ENCODE data around the gene CA10. TPM values are rescaled to one million over a fixed set of nuclear protein-coding genes. Genes with fewer than 3 reads are reported as not detected.

Gene CA10
- total and polyA plus RNA-seq, 2 of the 4 experiments (the other 2 are of a cell fraction): not detected

DNA sequence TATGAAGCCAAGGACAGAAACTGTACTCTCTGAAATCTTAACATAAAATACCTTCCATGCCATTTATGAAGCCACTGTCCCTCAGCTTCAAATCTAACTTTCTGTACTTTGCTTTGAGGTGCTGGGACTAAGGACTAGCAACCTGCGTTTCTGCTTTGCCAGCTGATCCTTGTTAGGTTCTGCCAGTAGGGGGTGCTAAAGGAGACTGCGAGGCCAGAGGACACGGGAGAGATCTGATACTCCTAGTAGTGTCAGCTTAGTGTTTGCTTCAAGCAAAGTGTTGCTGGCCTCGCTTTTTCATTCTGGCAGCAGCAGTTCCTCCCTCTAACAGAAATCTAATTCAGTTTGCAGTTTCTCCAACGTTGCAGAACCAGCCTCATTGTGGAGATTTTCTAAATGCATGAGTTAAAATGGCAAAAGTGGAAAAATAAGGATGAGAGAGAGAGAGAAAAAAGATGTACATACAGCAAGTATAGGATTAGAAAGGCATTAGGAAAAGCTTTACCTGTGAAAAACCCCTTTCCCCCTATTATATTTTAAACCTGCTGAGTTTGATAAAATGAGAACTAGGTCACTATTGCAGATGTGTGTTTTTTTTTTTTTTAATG, 297.5 kb downstream of the CA10 start:
- no peaks in the 10 kb centered on the region for H3K79me1 ChIP-seq (ENCODE audit: low read depth in 1 of 2, low read length in 2 of 2)
- no peak for TF ChIP-seq CHD1 (IDR thresholded peaks at IDR 0.05; ENCODE audit: low read depth, low read length)
- no peak overlapping the region for H3K23ac ChIP-seq (ENCODE audit: low read depth, low read length)
- H3K4me3 ChIP-seq (ENCODE audit: insufficient read depth, low read depth, low read length): no peak overlapping the region
- H3K4me2 ChIP-seq (ENCODE audit: low read depth, low read length): no peak overlapping the region
- H3K27ac ChIP-seq (ENCODE audit: insufficient read depth, low read length): no peak overlapping the region
- H3K14ac ChIP-seq (replicated peaks; ENCODE audit: low read depth, low read length): no peak overlapping the region
- H4K20me1 ChIP-seq (ENCODE audit: insufficient read depth, low read length): no peaks in the 10 kb centered on the region
- H3K56ac ChIP-seq (ENCODE audit: extremely low read depth, insufficient read depth, low read length): no peak overlapping the region
- H2BK20ac ChIP-seq (ENCODE audit: low read depth, low read length): no peak overlapping the region
- ChIA-PET POLR2A (ENCODE audit: unreplicated experiment) (no interaction called here), CTCF (interaction anchor here (0.7 kb wide), 1 partner anchor 21 kb away, joined by 3 read pairs; no protein-coding TSS in a partner anchor)
- no peak overlapping the region for H2BK120ac ChIP-seq (ENCODE audit: low read depth, low read length)
- no peak for ATAC-seq (ENCODE audit: low read depth)
- H2BK5ac ChIP-seq (ENCODE audit: low read depth, low read length, poor library complexity, severe bottlenecking): no peak overlapping the region
- no peak overlapping the region for H3K4ac ChIP-seq (ENCODE audit: low read depth, low read length)
- H2BK15ac ChIP-seq (ENCODE audit: low read depth, low read length): no peak overlapping the region
- H3K4me1 ChIP-seq (ENCODE audit: control insufficient read depth, insufficient read depth, low read length): no peaks in the 10 kb centered on the region
- intact Hi-C loops (cut with micrococcal nuclease): no loop called here
- no peak overlapping the region for H2AK5ac ChIP-seq (ENCODE audit: low read depth, low read length)
- no peak overlapping the region for H2AFZ ChIP-seq (replicated peaks; ENCODE audit: low read length, poor library complexity)
- H3K9me1 ChIP-seq (ENCODE audit: insufficient read depth, low read length): no peaks in the 10 kb centered on the region
- BruUV-seq (replicated peaks): no TSS peak
- H4K5ac ChIP-seq (ENCODE audit: low read depth, low read length): no peak overlapping the region
- peaks cover 11% of the 10 kb centered on the region for H3K9me3 ChIP-seq (ENCODE audit: control insufficient read depth, insufficient read depth, low read length)
- in situ Hi-C loops (cut with MboI; ENCODE audit: low sequenced_read_pairs): no loop called here
- H2AK9ac ChIP-seq (replicated peaks; ENCODE audit: low read depth, low read length, poor library complexity): no peak overlapping the region
- H4K91ac ChIP-seq (ENCODE audit: insufficient read depth, low read depth, low read length): no peak overlapping the region
- dilution Hi-C loops (cut with HindIII; ENCODE audit: low sequenced_read_pairs, unreplicated experiment): no loop called here
- no CpG with 5 or more reads among the region's 5 CpGs for WGBS, 2 experiments (ENCODE audit: extremely low coverage in 2 of 2, insufficient read length in 1 of 2)
- H3K18ac ChIP-seq (ENCODE audit: low read depth, low read length): no peak overlapping the region
- H3K9ac ChIP-seq (ENCODE audit: low read depth, low read length): no peak overlapping the region
- H4K8ac ChIP-seq (ENCODE audit: low read depth in 2 of 2, low read length in 2 of 2): no peak overlapping the region
- no peak for DNase-seq
- no peaks in the 10 kb centered on the region for H3K36me3 ChIP-seq (ENCODE audit: control insufficient read depth, insufficient read depth, low read length)
- no peaks in the 10 kb centered on the region for H3K27me3 ChIP-seq (ENCODE audit: control insufficient read depth, insufficient read depth, low read length)
